ENCODE results near the gene TMEM209.

Gene TMEM209

DNA sequence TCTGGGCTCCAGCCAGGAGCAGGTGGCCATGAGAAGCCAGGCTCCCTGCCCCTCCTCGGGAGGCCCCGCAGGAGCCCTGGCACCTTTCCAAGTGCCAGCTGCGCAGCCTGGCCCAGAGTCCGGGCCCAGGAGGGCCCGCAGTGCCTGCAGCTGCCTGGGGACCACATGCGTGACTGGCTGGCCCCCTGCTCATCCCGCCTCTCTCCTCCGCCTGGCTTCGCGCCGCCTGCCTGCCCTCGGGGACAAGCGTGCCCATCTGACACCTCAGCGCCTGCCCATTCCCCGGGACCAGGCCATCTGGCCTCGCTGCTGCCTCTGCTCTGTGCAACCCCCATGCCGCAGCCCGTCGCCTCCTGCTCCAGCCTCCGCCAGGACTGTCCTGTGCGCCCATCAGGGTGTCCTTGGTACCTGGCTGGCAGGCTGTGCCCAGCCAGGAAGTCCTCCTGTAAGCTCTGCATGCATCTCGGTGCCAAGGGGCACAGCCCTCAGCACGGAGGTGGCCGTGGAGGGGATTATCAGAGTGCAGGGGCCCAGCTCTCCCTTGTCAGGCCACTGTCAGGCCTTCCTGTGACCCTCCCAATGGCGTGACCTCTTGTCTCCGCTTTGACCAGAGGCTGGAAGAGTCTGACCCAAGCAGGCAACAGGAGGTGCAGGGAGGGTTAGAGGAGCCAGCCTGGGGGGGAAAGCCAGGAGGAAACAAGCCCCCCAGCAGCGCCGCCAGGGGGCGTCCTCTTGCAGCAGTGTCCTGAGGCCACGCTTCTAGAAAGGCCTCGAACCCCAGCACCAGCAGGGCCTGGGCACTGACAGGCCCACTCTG is 50.5 kb downstream of the TMEM209 start:
- no peak for DNase-seq (ENCODE audit: extremely low spot score)
- no peak for TF ChIP-seq CTCF (IDR thresholded peaks at IDR 0.05; ENCODE audit: control extremely low read depth, extremely low read depth, low read depth, missing control alignments)
- CTCF ChIA-PET = no interaction called here
- POLR2A ChIA-PET = no interaction called here

DNA sequence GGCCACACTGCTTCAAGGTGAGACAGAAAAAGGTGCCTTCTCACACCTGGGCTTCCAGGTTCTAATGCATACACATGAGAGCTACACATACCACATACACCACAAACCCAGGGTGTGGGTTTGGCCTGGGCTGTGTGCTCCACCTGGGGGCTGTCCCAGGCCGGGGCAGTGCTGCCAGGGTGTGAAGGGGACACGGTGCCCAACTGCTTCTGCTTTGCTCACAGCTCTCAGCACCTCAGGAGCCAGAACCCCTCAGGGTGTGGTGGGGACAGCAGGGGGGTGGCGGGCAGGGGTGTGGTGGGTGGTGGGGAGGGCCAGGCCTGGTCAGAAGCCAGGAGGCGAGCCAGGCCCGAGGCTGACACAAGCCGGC is 51.1 kb downstream of the TMEM209 start:
- POLR2A ChIA-PET = interaction anchor here (0.6 kb wide), 1 partner anchor 1418 kb away, joined by 6 read pairs; no protein-coding TSS in a partner anchor
- DNase-seq (ENCODE audit: extremely low spot score) = peak; percentile 43
- CTCF ChIA-PET = interaction anchor here (1.7 kb wide), 1 partner anchor 11 kb away, joined by 4 read pairs; no protein-coding TSS in a partner anchor
- no peak for TF ChIP-seq CTCF (IDR thresholded peaks at IDR 0.05; ENCODE audit: control extremely low read depth, extremely low read depth, low read depth, missing control alignments)

- DNase-seq (ENCODE audit: extremely low spot score) = no peak
- no peak for TF ChIP-seq CTCF (IDR thresholded peaks at IDR 0.05; ENCODE audit: control extremely low read depth, extremely low read depth, low read depth, missing control alignments)
- ChIA-PET CTCF (interaction anchor here (1.7 kb wide), 1 partner anchor 12 kb away, joined by 4 read pairs; no protein-coding TSS in a partner anchor), POLR2A (no interaction called here)
These were observed 51.8 kb downstream of the TMEM209 start for GRCh38 chr7:130153211-130153908.

GRCh38 chr7:130152493-130153210 is 52.6 kb downstream of the TMEM209 start:
- ChIA-PET POLR2A (no interaction called here), CTCF (interaction anchor here (1.7 kb wide), 1 partner anchor 12 kb away, joined by 4 read pairs; no protein-coding TSS in a partner anchor)
- no peak for TF ChIP-seq CTCF (IDR thresholded peaks at IDR 0.05; ENCODE audit: control extremely low read depth, extremely low read depth, low read depth, missing control alignments)
- no peak for DNase-seq (ENCODE audit: extremely low spot score)

- no peak for TF ChIP-seq CTCF (IDR thresholded peaks at IDR 0.05; ENCODE audit: control extremely low read depth, extremely low read depth, low read depth, missing control alignments)
- ChIA-PET POLR2A (no interaction called here), CTCF (no interaction called here)
- no peak for DNase-seq (ENCODE audit: extremely low spot score)
These were observed 53.4 kb downstream of the TMEM209 start for GRCh38 chr7:130151591-130152492.
